HG02759 (cell line): ENCODE data around the gene SMAD1.
A peak's percentile ranks its signal among the peaks of the same experiment; 100 is the strongest.
"Not testable (repeated sequence)": the region's sequence is repeated elsewhere in the genome, so short reads cannot be mapped to it uniquely, and the experiment has no call there.

Source experiments
- ATAC-seq: cut with Tn5 transposase; IDR thresholded peaks from one replicate; pipeline ENCODE4 v1.9.1; 2021; ENCODE audit warnings: mild to moderate bottlenecking, moderate library complexity; ENCODE audit not compliant: unreplicated experiment

The SMAD1 gene

GRCh38 chr4:145554691-145555090, 73.0 kb downstream of the SMAD1 start:
- no peak for ATAC-seq

- peak; percentile 95 for ATAC-seq
Observed at GRCh38 chr4:145557720-145558119, 76.1 kb downstream of the SMAD1 start.

GRCh38 chr4:145563293-145563985, 81.8 kb downstream of the SMAD1 start:
- no peak for ATAC-seq

GRCh38 chr4:145564540-145564939, 82.9 kb downstream of the SMAD1 start:
- ATAC-seq, result no peak

- ATAC-seq, result peak; percentile 52
Observed at GRCh38 chr4:145565328-145565727, 83.7 kb downstream of the SMAD1 start.

GRCh38 chr4:145566086-145566708, 84.5 kb downstream of the SMAD1 start:
- ATAC-seq, result no peak

GRCh38 chr4:145566768-145567167, 85.1 kb downstream of the SMAD1 start:
- ATAC-seq, result no peak

- ATAC-seq, result no peak
Observed at GRCh38 chr4:145567516-145567915, 85.9 kb downstream of the SMAD1 start.

GRCh38 chr4:145574546-145574945, 92.9 kb downstream of the SMAD1 start:
- not testable (repeated sequence) for ATAC-seq

GRCh38 chr4:145580906-145581305, 99.3 kb downstream of the SMAD1 start:
- no peak for ATAC-seq

- no peak for ATAC-seq
Observed at GRCh38 chr4:145583191-145584055, 101.8 kb downstream of the SMAD1 start.

GRCh38 chr4:145587088-145587754, 105.6 kb downstream of the SMAD1 start:
- no peak for ATAC-seq

- ATAC-seq, result not testable (repeated sequence)
Observed at GRCh38 chr4:145589381-145589780, 107.7 kb downstream of the SMAD1 start.

- ATAC-seq, result no peak
Observed at GRCh38 chr4:145589916-145590702, 108.5 kb downstream of the SMAD1 start.

- ATAC-seq, result no peak
Observed at GRCh38 chr4:145602129-145602760, 120.6 kb downstream of the SMAD1 start.

GRCh38 chr4:145605941-145606340, 124.3 kb downstream of the SMAD1 start:
- ATAC-seq, result no peak
